ENCODE data around the gene INSM2. TPM values are rescaled to one million over a fixed set of nuclear protein-coding genes. Genes with fewer than 3 reads are reported as not detected.

INSM2 gene
- total RNA-seq, 3 donors from 2014 or later (not counting 1 experiment from before 2014, with no cell fraction given) = not detected

DNA sequence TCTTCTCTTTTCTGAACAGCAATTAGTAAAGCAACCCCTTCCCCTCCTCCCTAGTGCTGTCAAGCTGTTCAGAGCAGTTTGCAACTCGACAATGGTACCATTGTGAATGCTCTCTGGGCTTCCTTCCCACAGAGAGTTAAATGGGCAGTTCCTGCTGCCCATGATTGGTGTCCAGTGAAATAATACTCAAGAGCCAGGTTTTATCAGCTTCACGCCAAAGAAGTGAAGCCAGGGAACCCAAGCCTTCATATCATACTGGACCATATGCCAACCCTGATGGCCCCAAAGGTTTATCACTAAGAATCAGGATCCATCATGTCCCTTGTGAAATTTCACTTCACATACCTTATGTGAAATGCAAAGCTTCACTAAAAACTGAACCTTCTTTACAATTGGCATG, 24.7 kb downstream of the INSM2 start:
- no peaks in the 10 kb centered on the region for H3K9me3 Mint-ChIP-seq
- TF ChIP-seq, protein P1, sequence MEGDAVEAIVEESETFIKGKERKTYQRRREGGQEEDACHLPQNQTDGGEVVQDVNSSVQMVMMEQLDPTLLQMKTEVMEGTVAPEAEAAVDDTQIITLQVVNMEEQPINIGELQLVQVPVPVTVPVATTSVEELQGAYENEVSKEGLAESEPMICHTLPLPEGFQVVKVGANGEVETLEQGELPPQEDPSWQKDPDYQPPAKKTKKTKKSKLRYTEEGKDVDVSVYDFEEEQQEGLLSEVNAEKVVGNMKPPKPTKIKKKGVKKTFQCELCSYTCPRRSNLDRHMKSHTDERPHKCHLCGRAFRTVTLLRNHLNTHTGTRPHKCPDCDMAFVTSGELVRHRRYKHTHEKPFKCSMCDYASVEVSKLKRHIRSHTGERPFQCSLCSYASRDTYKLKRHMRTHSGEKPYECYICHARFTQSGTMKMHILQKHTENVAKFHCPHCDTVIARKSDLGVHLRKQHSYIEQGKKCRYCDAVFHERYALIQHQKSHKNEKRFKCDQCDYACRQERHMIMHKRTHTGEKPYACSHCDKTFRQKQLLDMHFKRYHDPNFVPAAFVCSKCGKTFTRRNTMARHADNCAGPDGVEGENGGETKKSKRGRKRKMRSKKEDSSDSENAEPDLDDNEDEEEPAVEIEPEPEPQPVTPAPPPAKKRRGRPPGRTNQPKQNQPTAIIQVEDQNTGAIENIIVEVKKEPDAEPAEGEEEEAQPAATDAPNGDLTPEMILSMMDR (IDR thresholded peaks at IDR 0.05) = no peak
- intact Hi-C loops (cut with micrococcal nuclease) = no loop called here
- Histone ChIP-seq H3K4me3 (ENCODE audit: low read length) (no peak overlapping the region), H3K9me3 (ENCODE audit: control insufficient read depth, insufficient read depth, low read length) (no peaks in the 10 kb centered on the region), H3K4me1 (ENCODE audit: control insufficient read depth, insufficient read depth, low read length) (no peaks in the 10 kb centered on the region), H3K36me3 (ENCODE audit: control insufficient read depth, insufficient read depth, low read length) (no peaks in the 10 kb centered on the region), H3K27me3 (ENCODE audit: control insufficient read depth, insufficient read depth, low read length) (no peaks in the 10 kb centered on the region), H3K27ac (ENCODE audit: low read length) (no peak overlapping the region)
- no peaks in the 10 kb centered on the region for H3K4me1 Mint-ChIP-seq
- ATAC-seq (no peak), DNase-seq (no peak)
- H3K4me3 Mint-ChIP-seq = no peak overlapping the region
- no peak overlapping the region for H3K27ac Mint-ChIP-seq
- 94% methylated on average over 2 of the region's 2 CpGs for WGBS (ENCODE audit: insufficient coverage)
- H3K36me3 Mint-ChIP-seq = no peaks in the 10 kb centered on the region
- no peaks in the 10 kb centered on the region for H3K27me3 Mint-ChIP-seq (ENCODE audit: low read depth in 2 of 2)

DNA sequence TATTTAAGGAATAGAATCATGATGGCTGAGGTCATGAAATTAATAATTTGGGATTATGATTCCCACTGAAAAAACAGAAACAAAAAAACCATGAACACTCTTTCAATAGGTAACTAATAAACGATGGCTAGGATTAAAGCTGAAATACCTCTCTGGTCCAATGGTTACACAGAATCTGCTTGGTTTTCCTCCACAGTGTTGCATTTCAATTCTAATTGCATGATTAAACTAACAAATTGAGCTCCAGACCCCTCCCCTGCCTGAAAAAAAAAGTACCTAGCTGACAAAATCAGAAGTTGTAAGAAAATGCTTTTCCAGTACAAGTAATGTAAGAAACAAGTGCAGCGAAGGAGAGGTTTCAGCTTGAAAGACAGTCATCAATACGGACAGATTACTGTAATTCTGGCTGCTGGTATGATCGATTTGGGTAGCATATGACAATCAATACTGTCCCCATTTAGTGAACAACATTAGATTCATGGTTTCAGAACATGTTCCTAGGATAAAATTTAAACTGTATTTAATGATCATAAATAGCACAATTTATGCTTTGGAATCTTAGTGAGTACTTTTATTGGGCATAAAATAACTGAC, 32.0 kb downstream of the INSM2 start:
- Mint-ChIP-seq H3K36me3 (no peaks in the 10 kb centered on the region), H3K27ac (no peak overlapping the region), H3K4me1 (no peaks in the 10 kb centered on the region), H3K4me3 (no peak overlapping the region), H3K27me3 (ENCODE audit: low read depth in 2 of 2) (no peaks in the 10 kb centered on the region), H3K9me3 (no peaks in the 10 kb centered on the region)
- intact Hi-C loops (cut with micrococcal nuclease) = no loop called here
- ATAC-seq (no peak), DNase-seq (no peak)
- Histone ChIP-seq H3K4me1 (ENCODE audit: control insufficient read depth, insufficient read depth, low read length) (no peaks in the 10 kb centered on the region), H3K4me3 (ENCODE audit: low read length) (no peak overlapping the region), H3K27ac (ENCODE audit: low read length) (no peak overlapping the region), H3K27me3 (ENCODE audit: control insufficient read depth, insufficient read depth, low read length) (no peaks in the 10 kb centered on the region), H3K9me3 (ENCODE audit: control insufficient read depth, insufficient read depth, low read length) (no peaks in the 10 kb centered on the region), H3K36me3 (ENCODE audit: control insufficient read depth, insufficient read depth, low read length) (peaks cover 5% of the 10 kb centered on the region)
- TF ChIP-seq, protein P1 (IDR thresholded peaks at IDR 0.05) = no peak
- 100% methylated on average over 3 of the region's 4 CpGs for WGBS (ENCODE audit: insufficient coverage)

DNA sequence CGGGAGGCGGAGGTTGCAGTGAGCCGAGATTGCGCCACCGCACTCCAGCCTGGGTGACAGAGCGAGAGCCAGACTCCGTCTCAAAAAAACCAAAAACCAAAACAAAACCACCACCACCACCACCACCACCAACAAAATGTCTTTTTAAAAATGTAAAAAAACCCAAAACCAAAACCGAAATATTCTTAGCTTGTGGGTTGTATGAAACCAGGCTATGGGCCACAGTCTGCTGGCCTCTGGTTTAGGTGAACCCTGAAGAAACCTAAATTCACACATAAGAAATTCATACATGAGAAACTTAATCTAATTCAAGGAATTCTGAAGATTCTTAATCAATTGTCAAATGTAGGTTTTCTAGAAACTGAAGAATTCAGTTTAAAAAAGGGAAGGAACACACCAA, 37.6 kb downstream of the INSM2 start:
- Mint-ChIP-seq H3K4me1 (no peaks in the 10 kb centered on the region), H3K27ac (no peak overlapping the region), H3K27me3 (ENCODE audit: low read depth in 2 of 2) (no peaks in the 10 kb centered on the region), H3K9me3 (no peaks in the 10 kb centered on the region), H3K36me3 (no peaks in the 10 kb centered on the region), H3K4me3 (no peak overlapping the region)
- no peaks in the 10 kb centered on the region for H3K4me1 ChIP-seq (ENCODE audit: control insufficient read depth, insufficient read depth, low read length)
- ATAC-seq (no peak), DNase-seq (no peak)
- intact Hi-C loops (cut with micrococcal nuclease) = no loop called here
- H3K9me3 ChIP-seq (ENCODE audit: control insufficient read depth, insufficient read depth, low read length) = no peaks in the 10 kb centered on the region
- H3K27me3 ChIP-seq (ENCODE audit: control insufficient read depth, insufficient read depth, low read length) = no peaks in the 10 kb centered on the region
- H3K27ac ChIP-seq (ENCODE audit: low read length) = no peak overlapping the region
- H3K36me3 ChIP-seq (ENCODE audit: control insufficient read depth, insufficient read depth, low read length) = peaks cover 5% of the 10 kb centered on the region
- no peak overlapping the region for H3K4me3 ChIP-seq (ENCODE audit: low read length)
- 80% methylated on average over 6 of the region's 8 CpGs for WGBS (ENCODE audit: insufficient coverage)
- TF ChIP-seq, protein P1 (IDR thresholded peaks at IDR 0.05) = no peak

DNA sequence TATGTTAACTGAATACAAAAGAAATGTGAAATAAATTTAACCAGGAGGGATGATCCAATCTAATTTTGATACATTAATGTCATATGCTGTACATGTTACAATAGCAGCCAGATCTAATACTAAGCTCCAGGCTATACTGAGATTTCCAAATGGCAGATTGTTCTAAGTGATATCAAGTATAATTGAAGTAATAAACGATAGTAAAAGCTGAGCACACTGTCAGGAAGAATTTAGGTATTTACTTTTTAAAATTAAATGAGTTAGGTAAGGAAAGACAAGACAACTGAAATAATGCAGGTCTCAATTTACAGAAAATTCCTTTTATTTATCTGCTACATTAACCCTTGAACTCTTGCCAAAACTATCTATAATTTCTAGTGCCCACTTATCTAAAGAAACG, 39.9 kb downstream of the INSM2 start:
- Mint-ChIP-seq H3K9me3 (no peaks in the 10 kb centered on the region), H3K4me1 (no peaks in the 10 kb centered on the region), H3K36me3 (no peaks in the 10 kb centered on the region), H3K27me3 (ENCODE audit: low read depth in 2 of 2) (no peaks in the 10 kb centered on the region), H3K4me3 (no peak overlapping the region), H3K27ac (no peak overlapping the region)
- ATAC-seq (no peak), DNase-seq (no peak)
- Histone ChIP-seq H3K4me1 (ENCODE audit: control insufficient read depth, insufficient read depth, low read length) (no peaks in the 10 kb centered on the region), H3K9me3 (ENCODE audit: control insufficient read depth, insufficient read depth, low read length) (no peaks in the 10 kb centered on the region), H3K27ac (ENCODE audit: low read length) (no peak overlapping the region), H3K27me3 (ENCODE audit: control insufficient read depth, insufficient read depth, low read length) (no peaks in the 10 kb centered on the region), H3K4me3 (ENCODE audit: low read length) (no peak overlapping the region), H3K36me3 (ENCODE audit: control insufficient read depth, insufficient read depth, low read length) (peaks cover 3% of the 10 kb centered on the region)
- TF ChIP-seq, protein P1 (IDR thresholded peaks at IDR 0.05) = no peak
- 88% methylated on average over 1 of the region's 2 CpGs for WGBS (ENCODE audit: insufficient coverage)
- intact Hi-C loops (cut with micrococcal nuclease) = no loop called here
